Middle frontal gyrus (tissue), 1 donor: ENCODE data around the gene TMEM80.
"Not testable (repeated sequence)": the region's sequence is repeated elsewhere in the genome, so short reads cannot be mapped to it uniquely, and the experiment has no call there.

Experiments
- DNase-seq: peaks from one replicate; pipeline ENCODE4 v3.0.0-alpha.2; 2015; ENCODE audit warnings: low spot score; ENCODE audit errors: extremely low spot score

TMEM80 gene

DNA sequence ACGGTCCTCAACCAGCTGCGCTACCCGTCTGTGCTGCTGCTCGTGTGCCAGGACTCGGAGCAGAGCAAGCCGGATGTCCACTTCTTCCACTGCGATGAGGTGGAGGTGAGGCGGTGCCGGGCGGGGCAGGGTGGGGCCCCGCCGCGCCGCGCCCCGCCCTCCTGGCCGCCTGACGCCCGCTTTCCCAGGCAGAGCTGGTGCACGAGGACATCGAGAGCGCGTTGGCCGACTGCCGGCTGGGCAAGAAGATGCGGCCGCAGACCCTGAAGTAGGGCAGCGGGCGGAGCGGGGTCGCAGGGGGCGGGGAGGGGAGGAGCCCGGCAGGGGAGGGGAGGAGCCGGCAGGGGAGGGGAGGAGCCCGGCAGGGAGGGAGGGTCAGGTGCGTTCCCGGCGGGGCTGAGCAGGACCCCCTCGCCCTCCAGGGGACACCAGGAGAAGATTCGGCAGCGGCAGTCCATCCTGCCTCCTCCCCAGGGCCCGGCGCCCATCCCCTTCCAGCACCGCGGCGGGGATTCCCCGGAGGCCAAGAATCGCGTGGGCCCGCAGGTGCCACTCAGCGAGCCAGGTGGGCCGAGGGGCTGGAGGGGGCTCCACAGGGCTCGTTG lies 25.1 kb downstream of the TMEM80 start:
- DNase-seq: no peak

DNA sequence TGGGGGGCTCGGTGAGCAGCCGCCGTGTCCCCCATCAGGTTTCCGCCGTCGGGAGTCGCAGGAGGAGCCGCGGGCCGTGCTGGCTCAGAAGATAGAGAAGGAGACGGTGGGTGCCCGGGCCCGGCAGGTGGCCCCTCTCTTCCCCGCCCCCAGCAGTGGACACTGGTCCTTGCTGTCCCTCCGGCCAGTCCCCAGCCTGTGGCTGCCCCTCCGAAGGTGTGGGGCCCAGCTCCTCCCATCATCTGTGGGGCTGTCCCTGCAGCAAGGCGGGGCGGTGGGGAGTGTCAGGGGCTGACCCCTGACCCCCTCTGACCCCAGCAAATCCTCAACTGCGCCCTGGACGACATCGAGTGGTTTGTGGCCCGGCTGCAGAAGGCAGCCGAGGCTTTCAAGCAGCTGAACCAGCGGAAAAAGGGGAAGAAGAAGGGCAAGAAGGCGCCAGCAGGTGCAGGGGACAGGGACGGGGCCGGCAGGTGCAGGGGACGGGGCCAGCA lies 25.7 kb downstream of the TMEM80 start:
- no peak for DNase-seq

DNA sequence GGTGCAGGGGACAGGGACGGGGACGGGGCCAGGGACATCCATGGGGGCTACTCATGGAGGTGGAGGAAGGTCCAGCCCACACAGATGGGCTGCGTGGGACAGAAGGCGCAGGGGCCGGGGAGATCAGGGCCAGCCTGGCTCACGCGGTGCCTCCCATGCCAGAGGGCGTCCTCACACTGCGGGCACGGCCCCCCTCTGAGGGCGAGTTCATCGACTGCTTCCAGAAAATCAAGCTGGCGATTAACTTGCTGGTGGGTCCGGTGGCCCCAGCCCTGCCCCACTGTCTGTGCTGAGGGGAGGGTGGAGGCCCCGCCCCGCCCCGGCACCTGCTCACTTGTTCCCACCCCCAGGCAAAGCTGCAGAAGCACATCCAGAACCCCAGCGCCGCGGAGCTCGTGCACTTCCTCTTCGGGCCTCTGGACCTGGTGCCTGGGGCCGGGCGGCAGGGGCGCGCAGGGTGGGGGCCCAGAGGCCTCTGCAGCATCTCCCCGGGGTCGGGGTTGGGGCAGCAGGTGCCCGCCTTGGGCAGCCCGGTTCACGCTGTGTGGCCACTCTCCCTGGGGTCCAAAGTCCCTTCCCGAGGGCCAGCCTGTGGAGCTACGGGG lies 26.2 kb downstream of the TMEM80 start:
- no peak for DNase-seq

DNA sequence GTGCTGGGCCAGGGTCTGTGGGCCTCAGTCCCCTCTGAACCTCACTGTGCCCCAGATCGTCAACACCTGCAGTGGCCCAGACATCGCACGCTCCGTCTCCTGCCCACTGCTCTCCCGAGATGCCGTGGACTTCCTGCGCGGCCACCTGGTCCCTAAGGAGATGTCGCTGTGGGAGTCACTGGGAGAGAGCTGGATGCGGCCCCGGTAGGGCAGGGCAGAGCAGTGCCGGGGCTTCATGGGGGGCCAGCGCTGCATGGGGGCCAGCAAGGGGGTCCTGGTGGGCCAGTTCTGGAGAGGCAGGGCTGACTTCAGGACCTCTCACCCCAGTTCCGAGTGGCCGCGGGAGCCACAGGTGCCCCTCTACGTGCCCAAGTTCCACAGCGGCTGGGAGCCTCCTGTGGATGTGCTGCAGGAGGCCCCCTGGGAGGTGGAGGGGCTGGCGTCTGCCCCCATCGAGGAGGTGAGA lies 26.8 kb downstream of the TMEM80 start:
- no peak for DNase-seq

DNA sequence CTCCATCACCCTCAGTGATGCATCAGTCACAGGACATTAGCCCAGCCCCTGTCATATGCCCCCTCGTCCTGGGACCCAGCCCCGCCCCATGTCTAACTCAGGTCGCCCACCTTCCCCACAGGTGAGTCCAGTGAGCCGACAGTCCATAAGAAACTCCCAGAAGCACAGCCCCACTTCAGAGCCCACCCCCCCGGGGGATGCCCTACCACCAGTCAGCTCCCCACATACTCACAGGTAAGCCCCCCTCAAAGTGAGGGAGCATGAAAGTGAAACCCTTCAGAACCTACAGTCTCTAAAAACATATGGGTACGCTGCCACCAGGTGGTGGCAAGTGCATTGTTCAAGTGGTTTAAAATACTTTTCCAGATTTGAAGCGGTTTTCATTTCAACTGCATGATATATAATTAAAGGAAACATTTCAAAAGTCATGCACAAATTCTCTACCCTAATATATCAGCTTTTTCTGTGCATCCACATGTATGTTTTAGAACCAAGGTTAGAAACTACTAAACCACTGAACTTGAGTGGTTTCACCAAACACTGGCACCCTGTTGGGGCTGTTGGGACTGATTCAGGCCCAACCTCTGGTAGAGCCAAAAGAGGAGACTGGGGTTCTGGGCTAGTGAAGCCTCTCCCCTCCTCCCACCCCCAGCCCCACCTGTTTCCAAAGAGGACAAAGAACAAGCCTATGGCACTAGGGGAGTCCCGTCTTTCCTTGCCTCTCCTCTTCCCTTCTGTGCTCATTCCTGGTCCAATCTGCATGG lies 27.7 kb downstream of the TMEM80 start:
- no peak for DNase-seq

DNA sequence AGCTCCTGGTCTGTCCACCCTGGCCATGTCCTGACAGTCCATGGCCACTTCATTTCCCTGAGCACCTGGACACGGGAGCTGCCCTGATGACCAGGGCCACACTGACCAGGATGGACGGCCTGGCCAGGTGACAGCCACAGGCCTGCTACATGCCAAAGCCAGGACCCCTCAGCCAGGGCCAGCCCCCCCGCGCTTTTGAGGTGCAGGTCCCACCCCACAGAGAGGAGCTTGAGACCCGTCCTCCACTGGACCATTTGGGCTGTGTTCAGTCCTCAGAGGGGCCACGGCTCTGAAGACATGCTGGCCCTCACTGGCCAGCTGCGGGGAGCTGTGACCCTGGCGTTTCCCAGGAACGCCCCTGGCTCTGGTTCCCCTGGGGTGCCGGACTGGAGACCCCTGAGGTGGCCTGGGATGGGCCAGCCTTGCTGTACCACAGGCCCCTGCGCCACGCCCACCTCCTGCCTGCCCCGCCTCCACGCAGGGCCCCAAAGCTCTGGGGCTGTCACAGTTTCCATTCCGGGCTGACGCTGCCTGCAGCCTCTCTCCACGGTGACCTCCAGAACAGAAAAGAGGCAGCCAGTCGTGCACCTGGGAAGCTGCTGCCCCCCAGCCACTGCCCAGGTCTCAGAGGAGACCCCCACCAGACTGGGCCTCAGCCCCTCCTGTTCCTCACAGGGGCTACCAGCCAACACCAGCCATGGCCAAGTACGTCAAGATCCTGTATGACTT lies 28.6 kb downstream of the TMEM80 start:
- no peak for DNase-seq

DNA sequence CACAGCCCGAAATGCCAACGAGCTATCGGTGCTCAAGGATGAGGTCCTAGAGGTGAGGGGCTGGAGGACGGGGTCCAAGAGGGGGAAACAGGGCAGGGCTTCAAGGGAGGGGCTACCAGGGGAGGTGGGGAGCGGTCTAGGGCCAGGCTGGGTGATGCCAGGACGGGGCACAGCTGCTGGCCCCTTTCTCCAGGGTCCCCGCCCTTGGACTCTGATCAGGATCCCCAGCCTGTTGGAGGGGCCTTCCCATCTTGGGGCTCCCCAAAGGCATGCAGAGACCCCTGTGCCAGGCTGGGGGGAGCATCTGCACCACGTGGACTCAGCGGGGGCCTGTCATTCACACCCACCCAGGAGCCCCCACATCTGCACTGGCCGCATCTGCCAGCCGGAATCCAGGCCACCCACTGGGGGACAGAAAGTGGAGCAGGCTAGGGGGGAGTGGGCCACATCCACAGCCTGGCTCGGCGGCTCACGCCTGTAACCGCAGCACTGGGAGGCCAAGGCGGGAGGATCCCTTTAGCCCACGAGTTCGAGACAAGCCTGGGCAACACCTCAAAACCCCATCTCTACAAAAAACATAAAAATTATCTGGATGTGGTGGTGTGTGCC lies 29.3 kb downstream of the TMEM80 start:
- DNase-seq: no peak

DNA sequence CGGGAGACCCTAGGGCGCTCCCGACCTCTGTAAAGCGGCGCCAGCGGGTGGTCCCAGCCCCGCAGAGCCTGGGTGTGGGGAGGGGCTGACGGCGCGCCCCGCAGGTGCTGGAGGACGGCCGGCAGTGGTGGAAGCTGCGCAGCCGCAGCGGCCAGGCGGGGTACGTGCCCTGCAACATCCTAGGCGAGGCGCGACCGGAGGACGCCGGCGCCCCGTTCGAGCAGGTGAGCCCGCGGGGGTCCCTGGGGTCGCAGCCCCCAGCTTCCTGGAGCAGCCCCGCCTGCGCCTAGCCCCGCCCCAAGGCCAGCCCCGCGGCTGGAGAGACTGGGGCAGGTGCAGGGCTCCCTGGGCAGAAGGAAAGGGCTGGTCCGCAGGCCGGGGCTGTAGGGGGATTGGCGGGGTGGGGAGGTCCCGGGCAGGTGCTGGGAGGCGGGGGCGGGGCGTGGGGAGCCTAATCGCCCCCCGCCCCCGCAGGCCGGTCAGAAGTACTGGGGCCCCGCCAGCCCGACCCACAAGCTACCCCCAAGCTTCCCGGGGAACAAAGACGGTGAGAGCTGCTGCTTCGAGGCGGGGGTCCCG lies 30.1 kb downstream of the TMEM80 start:
- no peak for DNase-seq

DNA sequence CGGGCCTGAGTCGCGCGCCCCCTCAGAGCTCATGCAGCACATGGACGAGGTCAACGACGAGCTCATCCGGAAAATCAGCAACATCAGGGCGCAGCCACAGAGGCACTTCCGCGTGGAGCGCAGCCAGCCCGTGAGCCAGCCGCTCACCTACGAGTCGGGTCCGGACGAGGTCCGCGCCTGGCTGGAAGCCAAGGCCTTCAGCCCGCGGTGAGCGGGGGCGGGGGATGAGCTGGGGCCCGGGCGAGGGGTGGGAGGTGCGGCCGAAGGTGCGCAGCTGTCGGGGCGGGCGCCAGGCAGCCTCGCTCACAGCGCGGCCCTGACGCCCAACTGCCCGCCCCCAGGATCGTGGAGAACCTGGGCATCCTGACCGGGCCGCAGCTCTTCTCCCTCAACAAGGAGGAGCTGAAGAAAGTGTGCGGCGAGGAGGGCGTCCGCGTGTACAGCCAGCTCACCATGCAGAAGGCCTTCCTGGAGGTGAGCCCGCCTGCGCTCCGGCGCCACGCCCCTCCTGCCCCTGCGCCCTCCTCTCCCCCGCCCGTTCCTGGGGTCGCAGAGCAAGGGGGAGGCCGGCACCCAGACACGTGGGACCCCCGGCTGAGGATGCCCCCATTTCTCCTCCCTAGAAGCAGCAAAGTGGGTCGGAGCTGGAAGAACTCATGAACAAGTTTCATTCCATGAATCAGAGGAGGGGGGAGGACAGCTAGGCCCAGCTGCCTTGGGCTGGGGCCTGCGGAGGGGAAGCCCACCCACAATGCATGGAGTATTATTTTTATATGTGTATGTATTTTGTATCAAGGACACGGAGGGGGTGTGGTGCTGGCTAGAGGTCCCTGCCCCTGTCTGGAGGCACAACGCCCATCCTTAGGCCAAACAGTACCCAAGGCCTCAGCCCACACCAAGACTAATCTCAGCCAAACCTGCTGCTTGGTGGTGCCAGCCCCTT lies 30.9 kb downstream of the TMEM80 start:
- DNase-seq: no peak

DNA sequence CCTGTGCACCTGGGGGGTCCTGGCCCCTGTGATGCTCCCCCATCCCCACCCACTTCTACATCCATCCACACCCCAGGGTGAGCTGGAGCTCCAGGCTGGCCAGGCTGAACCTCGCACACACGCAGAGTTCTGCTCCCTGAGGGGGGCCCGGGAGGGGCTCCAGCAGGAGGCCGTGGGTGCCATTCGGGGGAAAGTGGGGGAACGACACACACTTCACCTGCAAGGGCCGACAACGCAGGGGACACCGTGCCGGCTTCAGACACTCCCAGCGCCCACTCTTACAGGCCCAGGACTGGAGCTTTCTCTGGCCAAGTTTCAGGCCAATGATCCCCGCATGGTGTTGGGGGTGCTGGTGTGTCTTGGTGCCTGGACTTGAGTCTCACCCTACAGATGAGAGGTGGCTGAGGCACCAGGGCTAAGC lies 31.7 kb downstream of the TMEM80 start:
- no peak for DNase-seq

DNA sequence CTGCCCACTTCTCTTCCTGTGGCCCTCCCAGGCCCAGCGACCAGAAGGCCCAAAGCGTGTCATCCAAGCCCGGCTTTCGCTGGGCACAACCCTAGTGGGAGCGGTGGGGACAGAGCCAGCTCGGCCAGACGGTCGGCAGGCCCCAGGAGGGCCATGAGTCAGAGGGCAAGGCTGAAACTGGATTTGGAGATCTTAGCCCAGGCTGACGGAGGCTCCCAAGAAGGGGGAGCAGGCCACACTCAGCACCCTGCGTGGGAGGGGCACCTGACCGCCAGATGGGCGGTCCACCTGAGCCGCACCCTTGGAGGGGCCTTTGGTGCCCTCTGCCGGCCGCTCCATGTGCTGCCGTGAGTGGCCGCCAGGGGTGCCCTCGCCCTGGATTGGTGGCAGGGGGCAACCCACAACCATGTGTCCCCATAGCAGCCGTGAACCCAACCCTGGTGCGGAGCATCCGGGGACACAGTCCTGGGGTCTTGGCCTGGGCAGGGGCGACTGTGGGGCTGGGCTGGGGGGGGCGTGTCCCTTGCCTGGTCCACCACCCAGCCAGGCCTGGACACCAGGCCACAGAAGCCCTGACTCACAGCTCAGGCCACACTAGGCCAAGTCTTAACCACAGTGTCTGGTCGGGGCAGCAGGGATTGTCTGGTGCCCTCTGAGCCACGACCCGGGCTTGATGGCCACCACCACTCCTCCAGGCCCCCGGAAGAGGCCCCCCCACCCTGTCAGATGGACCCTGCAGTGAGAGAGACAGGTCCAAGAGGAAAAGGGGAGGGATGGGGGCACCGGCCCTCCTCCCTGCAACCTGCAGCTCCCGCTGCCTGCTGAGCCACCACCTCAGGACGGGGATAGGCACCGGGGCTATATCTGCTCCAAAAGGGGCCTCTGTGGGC lies 32.5 kb downstream of the TMEM80 start:
- no peak for DNase-seq

DNA sequence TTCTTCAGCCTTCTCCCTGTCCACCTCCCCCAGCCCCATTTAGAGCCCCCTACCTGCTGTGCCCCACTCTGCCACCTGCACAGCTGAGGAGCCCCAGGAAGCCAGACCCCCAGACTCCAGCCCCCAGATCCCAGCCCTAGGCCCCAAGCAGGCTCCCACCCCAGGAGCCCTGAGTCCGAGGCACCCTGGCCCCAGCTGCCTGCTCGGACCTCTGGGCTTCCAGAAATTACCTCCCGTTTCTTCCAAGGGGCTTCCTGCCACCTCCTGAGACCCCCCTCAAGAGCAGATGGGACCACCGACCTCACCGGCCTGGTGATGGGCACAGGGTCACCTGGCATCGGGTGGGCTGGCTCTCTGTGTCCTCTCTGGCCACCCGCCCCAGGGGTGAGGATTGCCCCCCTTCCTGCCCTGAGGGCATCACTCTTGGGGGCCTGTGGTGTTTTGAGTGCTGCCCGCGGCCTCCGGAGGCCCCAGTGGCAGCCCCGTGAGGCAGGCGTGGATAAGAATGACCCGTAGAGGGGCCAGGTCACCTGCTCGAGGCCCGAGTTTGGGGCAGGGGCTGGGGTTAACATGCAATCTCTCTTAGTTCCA lies 33.4 kb downstream of the TMEM80 start:
- no peak for DNase-seq

DNA sequence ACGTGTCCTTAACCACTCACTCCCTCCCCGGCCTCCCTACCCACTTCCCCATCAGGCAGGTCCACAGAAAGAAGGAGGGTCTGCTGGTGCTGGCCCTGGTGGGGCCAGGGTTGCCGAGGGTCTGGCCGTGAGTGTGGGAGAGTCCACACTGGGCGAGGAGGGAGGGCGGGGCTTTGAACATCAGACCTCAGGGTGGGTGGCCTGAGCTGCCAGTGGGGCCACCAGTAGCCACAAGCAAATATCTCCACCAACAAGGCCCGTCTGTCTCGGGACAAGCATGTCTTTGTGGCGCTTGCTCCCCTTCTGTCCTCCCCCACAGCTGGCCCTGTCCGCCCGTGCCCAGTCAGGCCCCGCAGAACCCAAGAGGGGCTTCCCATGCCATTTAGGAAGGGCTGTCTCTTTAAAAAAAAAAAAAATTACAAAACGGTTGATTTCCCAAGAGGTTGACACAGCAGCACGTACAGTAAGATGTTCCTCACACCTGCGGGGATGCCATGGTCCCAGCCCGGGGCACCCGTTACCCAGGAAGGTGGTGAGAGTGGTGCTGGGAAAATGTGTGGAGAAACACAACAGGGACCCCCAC lies 34.0 kb downstream of the TMEM80 start:
- DNase-seq: peak; percentile 69

DNA sequence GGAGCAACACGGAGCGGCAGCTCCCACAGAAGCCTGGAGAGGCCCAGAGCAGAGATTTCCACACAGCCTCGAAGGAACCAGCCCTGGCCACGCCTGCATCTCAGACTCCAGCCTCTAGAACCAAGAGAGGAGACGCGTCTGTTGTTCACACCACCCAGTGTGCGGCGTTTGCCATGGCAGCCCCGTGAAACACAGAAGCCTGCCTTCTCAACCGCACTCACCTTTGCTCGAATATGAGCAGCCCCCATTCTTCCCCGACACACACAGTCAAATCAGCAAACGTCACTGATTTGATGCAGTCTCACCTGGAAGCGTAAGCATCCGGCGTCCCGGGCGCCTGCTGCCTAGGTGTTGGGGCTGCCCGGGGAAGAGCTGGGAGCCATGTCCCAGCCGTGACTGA lies 37.5 kb downstream of the TMEM80 start:
- DNase-seq: no peak

DNA sequence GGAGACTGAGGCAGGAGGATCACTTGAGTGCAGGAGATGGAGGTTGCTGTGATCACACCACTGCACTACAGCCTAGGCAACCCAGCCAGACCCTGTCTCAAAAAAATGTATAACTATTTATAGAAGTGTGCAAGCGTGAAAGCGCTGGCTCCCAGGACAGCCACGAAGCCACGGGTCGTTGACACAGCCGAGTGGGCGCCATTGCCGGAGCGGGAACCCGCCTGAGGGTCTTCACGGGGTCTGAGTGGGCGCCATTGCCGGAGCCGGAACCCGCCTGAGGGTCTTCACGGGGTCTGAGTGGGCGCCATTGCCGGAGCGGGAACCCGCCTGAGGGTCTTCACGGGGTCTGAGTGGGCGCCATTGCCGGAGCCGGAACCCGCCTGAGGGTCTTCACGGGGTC lies 38.9 kb downstream of the TMEM80 start:
- not testable (repeated sequence) for DNase-seq

DNA sequence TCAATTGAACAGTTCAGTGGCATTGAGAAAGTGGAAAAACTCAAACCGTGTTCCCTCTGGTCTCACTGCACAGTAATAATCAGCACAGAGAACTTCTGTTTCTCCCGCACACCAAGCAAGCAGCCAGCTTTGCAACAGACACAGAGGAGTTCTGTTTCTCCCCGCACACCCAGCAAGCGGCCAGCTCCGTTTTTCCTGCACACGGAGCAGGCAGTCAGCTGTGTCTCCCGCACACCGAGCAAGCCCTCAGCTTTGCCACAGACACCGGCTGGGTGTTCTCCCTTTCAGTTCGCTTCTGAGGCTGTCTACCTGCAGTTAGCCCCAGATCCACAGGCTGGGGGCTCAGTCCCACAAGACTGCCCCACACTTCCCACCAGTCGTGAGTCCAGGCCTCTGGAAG lies 41.8 kb downstream of the TMEM80 start:
- DNase-seq: no peak

DNA sequence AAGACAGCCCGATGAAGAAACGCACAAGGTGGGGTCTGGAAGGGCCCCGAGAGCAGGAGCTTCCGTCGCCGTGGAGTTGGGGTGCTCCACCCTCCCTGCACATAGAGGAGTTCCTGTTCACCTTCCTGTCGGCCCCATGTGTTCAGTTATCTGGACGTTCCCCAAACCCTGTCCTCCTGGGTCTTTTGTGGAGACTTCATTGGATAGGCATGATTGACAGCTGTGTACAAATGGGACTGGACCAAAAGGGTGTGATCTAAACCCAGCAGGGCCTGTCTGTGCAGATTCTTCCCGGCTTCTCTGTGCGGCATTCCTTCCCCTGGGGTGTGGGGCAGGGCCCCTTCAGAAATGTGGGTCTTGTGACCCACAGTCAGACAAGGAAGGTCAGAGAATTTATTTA lies 42.3 kb downstream of the TMEM80 start:
- not testable (repeated sequence) for DNase-seq

DNA sequence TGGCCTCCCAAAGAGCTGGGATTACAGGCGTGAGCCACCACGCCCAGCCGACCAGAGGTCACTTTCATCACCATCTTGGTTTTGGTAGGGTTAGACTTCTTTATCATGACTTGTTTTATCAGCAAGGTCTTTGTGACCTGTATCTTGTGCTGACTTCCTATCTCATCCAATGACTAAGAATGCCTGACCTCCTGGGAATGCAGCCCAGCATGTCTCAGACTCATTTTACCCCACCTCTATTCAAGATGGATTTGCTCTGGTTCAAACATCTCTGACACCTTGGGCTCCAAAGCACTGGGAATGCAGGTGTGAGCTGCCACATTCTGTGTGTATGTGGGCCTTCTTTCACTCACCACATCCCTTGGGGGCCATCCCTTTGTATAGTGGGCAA lies 46.5 kb downstream of the TMEM80 start:
- no peak for DNase-seq
